Umbilical cord (tissue), 2 donors: ENCODE data around the gene RNU2-63P. TPM values are rescaled to one million over a fixed set of nuclear protein-coding genes. Genes with fewer than 3 reads are reported as not detected.
"Not testable (repeated sequence)": the region's sequence is repeated elsewhere in the genome, so short reads cannot be mapped to it uniquely, and the experiment has no call there.

ENCODE experiments used
- DNase-seq: peaks from one replicate; pipeline ENCODE4 v3.0.0-alpha.2; 2015; ENCODE audit warnings: low spot score
- total RNA-seq: library from RNA; depleted of rRNA; stranded (reverse); fragments of >200 nt; gene quantifications from one replicate; pipeline ENCODE4 v1.2.3, GENCODE V29; 2014; ENCODE audit warnings: low replicate concordance; ENCODE audit not compliant: insufficient read depth

Gene RNU2-63P
- total RNA-seq, 1 donor from 2014 or later = not detected

GRCh38 chr2:87981182-87981581, 35.2 kb downstream of the RNU2-63P start:
- not testable (repeated sequence) for DNase-seq

- not testable (repeated sequence) for DNase-seq
These were observed 44.0 kb downstream of the RNU2-63P start for GRCh38 chr2:87972385-87972784.

Other genes starting within 250 kb of the RNU2-63P start
- gene RGPD2, start 190.8 kb downstream of the RNU2-63P start, total RNA-seq = 76.8 TPM
- 37.3 TPM for gene KRCC1, start 39.2 kb upstream of the RNU2-63P start, total RNA-seq
- gene SMYD1, start 51.3 kb upstream of the RNU2-63P start, total RNA-seq = 0.72 TPM
- gene FABP1, start 111.5 kb upstream of the RNU2-63P start, total RNA-seq = 0.24 TPM
- 11.8 TPM for gene THNSL2, start 153.8 kb upstream of the RNU2-63P start, total RNA-seq